Stimulated activated CD4-positive, alpha-beta T cell treated with anti-CD3 and anti-CD28 coated beads, Interleukin-15, amount 100 ng/mL, for 48 hours (primary cell): ENCODE measurements around the gene SMNDC1.
A peak's percentile ranks its signal among the peaks of the same experiment; 100 is the strongest.

Source experiments
- DNase-seq, 2 donors: peaks; one replicate each; pipeline ENCODE4 v3.0.0-alpha.2; 2020; ENCODE audit warnings: low read depth in 2 of 2

The SMNDC1 gene

GRCh38 chr10:110327262-110327914, 22.7 kb upstream of the SMNDC1 start:
- no peak for DNase-seq

GRCh38 chr10:110326351-110327032, 21.8 kb upstream of the SMNDC1 start:
- DNase-seq, result no peak

DNA sequence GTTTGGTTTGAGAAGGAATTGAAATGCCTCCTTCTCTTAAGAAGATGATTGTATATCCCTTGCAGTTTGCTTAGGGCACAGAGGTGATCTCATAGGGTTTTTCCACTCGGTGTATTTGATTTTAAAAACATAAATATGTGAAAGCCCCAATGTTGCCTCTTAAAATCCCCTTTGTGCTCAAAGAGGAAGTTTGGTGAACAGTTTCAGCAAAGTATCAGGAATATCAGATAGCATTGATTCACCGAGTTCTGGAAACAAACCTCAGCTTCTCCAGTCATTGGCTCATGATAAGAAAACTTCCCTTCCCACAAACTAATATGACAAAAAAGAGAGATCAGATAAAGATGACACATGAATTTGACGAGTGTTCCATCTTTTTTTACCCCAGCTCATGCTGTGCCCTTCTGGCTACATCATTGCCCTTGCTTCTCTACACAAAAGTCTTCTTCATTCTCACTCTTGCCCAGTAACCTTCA, 20.1 kb upstream of the SMNDC1 start:
- no peak for DNase-seq

DNA sequence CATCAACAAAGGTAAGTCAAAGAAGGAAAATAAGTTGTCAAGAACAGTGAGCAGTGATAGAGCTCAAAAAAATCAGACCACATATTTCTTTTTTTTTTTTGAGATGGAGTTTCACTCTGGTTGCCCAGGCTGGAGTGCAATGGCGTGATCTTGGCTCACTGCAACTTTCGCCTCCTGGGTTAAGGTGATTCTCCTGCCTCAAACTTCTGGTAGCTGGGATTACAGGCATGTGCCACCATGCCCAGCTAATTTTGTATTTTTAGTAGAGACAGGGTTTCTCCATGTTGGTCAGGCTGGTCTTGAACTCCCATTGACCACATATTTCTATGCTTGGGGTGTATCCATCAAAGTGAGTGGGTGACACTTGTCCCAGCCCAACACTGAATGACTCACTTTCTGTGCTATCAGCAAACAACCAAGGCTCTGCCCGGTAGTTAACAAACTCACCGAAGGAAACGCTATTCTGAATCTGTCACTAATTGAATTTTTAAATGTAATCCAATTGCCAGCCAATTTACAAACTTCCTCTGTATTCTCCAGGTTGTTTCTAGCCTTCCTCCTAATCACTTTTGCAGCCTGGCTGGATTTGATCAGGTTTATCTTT, 19.6 kb upstream of the SMNDC1 start:
- no peak for DNase-seq

DNA sequence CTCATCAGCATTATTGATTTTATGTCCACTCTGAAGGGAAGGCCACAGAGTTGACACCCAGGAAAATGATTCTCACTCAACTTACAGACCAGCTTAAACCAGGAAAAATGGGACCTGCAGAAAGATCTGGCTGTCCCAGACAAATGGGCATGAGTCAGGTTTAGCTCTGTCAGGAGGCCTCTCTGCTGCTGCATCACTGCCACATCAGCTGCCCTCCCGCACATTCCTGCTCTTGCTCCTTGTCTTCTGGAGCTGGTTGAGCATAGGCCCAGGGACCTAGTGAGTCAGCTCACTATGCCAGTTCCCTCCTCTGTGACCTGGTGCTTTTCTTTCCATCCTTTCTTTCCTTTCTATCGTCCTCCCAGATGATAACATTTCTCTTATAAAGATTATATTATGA, 18.8 kb upstream of the SMNDC1 start:
- no peak for DNase-seq

DNA sequence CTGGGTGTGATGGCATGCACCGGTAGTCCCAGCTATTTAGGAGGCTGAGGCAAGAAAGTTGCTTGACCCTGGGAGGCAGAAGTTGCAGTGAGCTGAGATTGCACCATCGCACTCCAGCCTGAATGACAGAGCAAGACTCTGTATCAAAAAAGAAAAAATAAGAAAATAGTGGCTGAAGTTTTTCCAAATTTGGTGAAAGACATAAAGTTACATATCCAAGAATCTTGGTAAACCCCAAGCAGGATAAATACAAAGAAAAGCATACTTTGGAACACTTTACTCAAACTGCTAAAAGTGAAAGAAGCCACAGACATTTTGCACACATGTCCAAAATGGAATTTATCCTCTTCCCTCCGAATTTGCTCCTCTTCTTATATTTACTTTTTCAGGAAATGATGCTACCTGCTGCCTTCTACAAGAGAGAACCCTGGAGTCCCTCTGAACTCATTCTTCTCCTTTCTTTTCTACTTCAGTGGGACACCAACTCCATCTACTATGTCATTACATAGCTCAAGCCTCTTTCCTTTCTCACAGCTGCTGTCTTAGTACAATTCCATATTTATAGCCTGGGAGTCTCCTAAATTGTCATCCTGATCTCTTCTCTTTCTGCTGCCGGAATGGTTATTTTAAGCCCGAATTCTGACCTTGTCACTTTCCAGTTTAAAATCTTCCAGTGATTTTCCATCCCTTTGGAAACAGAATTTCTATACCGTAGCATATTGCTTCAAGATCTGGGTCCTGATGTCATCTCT, 17.3 kb upstream of the SMNDC1 start:
- no peak for DNase-seq

GRCh38 chr10:110317866-110318850, 13.4 kb upstream of the SMNDC1 start:
- no peak for DNase-seq

DNA sequence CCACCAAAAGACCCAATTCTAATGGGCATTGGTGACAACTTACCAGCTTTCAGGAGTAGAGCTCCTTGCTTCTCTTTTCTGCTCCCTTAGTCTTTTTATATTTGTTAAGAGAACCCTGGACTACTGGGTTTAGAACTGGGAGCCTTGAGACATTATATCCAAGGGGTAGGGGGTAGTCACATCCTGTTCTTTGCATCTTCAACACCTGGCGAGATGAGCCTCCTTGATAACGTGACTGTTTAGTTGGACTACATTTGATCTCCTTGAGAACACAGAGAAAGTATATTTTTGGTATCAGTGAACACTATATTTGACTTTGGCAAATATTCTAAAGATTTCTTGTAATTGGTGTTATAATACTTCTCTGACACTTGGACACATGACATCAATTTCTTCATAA, 9.0 kb upstream of the SMNDC1 start:
- no peak for DNase-seq

- no peak for DNase-seq
Measured at GRCh38 chr10:110312206-110312605, 7.5 kb upstream of the SMNDC1 start.

- no peak for DNase-seq
Measured at GRCh38 chr10:110311357-110311949, 6.7 kb upstream of the SMNDC1 start.

- no peak for DNase-seq
Measured at GRCh38 chr10:110310741-110311140, 6.0 kb upstream of the SMNDC1 start.

DNA sequence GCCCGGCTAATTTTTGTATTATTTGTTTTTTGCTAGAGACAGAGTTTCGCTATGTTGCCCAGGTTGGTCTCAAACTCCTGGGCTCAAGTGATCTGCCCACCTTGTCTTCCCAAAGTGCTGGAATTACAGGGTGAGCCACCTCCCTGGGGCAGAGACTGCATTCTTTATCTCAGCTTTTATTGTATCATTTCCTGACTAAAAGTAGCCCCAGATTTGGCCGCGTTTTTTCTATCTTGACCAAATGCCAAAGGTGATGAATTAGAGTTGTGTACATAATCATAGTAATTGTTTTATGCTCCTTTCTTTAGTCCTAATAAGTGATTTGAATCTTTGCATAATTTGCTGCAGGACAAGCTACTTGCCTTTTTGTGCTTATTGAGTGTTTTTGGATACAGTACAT, 3.1 kb upstream of the SMNDC1 start:
- no peak for DNase-seq

DNA sequence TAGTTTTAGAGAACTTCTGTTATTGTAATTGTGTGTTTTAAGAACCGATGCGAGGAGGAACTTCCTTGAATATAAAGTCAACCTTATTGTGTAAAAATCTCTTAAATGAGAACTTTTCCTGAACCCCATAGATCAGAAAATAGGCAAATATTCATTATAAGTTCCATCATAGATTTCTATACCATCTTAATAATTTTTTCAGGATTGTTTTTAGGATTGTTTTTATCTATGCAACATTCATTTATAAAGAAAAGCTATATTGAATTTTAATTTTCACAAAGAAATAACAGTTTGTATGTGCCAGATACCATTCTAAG, 1.7 kb upstream of the SMNDC1 start:
- DNase-seq, result no peak

DNA sequence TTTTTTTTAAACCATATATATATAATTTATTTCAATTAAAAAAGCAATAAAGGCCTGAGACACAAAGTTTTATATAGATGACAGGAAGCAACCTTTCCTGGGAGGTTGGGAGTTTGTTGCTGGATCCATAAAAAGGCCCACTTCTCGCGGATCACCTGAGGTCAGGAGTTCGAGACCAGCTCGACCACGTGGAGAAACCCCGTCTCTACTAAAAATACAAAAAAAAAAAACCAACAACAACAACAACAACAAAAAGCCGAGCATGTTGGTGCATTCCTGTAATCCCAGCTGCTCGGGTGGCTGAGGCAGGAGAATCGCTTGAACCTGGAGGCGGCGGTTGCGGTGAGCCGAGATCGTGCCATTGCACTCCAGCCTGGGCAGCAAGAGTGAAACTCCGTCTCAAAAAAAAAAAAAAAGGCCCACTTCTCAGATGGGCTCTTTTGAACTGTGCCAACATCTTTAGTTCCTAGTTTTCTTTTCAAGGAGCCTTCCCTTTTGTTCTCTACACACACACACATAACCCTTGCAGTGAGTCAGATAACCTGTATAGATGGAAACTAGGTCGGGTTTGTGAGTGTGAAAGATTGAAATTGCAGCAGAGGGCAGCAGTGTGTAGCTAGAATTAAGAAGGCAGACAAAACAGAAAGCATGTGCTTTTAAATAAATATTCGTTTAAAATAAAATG, 1.2 kb upstream of the SMNDC1 start:
- peak; percentile 27 to 43 for DNase-seq

GRCh38 chr10:110304394-110304779, 333 bp downstream of the SMNDC1 start:
- peak in 1 of 2 donors; percentile 19 for DNase-seq

GRCh38 chr10:110303681-110304080, 1.0 kb downstream of the SMNDC1 start:
- DNase-seq, result no peak

DNA sequence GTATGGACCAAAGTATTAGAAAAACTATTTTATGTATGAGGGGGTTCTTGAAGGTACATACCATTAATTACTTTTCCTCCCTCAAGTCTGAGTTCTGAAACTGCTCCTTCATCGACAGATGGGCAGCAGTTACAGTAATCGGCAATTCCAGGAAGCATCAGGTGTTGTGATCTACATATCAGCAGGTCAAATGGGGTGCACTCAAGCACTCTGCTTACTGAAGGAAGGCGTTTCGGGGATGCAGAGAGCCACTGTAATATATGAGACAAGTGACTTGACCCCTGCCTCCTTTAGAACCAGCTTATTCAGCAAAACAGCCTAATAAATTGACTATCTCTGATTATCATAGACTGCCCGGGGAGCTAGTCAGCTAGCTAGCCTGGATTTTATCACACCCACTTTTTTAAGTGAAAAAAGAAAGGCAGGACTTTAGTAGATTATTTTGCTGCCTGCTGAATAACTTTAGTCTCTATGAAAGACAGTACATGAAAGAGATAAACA, 4.2 kb downstream of the SMNDC1 start:
- no peak for DNase-seq

DNA sequence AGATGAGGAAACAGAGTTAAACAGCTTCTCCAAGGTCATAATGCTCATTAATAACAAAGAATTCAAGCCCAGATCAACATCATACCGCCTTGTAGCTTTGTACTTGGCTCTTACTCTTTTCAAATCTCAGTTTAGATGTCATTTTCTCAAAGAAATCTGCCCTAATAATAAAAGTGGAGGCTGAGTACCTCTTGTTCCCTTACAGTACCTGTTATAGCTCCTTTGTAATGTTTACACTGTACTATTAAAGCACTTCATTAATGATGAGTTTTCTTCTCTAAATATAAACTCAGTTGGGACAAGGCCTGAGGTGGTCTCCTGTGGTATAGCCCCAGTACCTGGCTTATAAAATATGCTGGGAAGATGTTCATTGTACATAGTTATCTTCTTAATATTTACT, 7.8 kb downstream of the SMNDC1 start:
- DNase-seq, result no peak

DNA sequence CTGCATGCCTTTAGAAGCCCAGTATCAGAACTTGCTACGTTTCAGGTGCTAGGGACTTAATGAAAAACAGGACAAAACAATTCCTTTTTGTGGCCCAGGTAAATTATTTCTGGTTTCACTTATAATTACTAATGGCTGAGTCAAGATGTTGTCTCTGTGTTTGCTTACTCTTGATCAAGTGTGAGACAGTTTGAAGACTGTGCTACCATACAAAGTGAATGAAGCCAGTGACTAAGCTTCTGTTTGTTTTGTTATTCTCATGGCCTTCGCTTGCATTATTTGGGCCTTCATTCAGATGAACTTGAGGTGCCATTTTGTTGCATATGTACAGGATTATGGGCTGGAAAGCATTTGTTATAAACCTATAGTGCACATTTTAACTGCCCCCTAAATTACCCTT, 17.9 kb downstream of the SMNDC1 start:
- DNase-seq, result no peak

GRCh38 chr10:110285501-110285900, 19.2 kb downstream of the SMNDC1 start:
- DNase-seq, result no peak
